SU-DHL-6 (cell line): Measurements from ENCODE around the gene ZFHX3.

Source experiments
- CTCF ChIP-seq: fragments of 200-600 bp; sonication (generic); IDR thresholded peaks from one replicate; pipeline ENCODE4 v1.5.1; 2017; ENCODE audit warnings: antibody characterized with exemption, mild to moderate bottlenecking, low read length, moderate library complexity; ENCODE audit not compliant: insufficient read depth, poor library complexity, severe bottlenecking
- EZH2phosphoT487 ChIP-seq: fragments of 200-600 bp; sonication (generic), shearing (Covaris generic); conservative IDR thresholded peaks from 2 replicates; pipeline ENCODE4 v1.6.1; 2018; ENCODE audit warnings: mild to moderate bottlenecking, antibody characterized with exemption, low read length, moderate library complexity, mixed read lengths

- TF ChIP-seq CTCF (no peak), EZH2phosphoT487 (no peak)
Measured at GRCh38 chr16:73093146-73094144, 45.5 kb upstream of the ZFHX3 start.
